AG09309 (cell line): ENCODE data around the gene EBLN2.

ENCODE experiments used
- DNase-seq: peaks from one replicate; pipeline ENCODE4 v3.0.0-alpha.2; 2010; ENCODE audit warnings: low read depth
- H3K4me3 ChIP-seq: 2 replicates; pipeline ENCODE4 v1.5.1; 2011; ENCODE audit warnings: mild to moderate bottlenecking, low read depth, low read length, moderate library complexity; ENCODE audit not compliant: control insufficient read depth
- TF ChIP-seq, protein P1 (sequence below): IDR thresholded peaks from 2 replicates; pipeline ENCODE4 v1.5.1; 2011; ENCODE audit warnings: mild to moderate bottlenecking, low read depth, low read length, inconsistent platforms; ENCODE audit not compliant: insufficient read depth, control insufficient read depth; ENCODE audit errors: missing control alignments

Gene EBLN2

DNA sequence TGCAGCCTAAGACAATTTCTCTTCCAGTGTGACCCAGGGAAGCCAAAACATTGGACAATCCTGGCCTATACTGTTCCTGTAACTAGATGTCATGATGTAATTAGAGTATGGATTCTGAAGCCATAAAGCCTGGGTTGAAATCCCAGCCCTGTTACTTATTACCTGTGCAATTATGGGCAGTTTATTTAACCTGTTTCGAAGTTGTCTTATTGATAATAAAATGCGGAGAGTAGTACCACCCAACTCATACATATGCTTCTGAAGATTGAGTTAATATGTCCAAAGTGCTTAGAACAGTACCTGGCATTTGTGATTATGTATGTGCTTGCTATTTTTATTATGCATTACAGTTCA lies 34.7 kb upstream of the EBLN2 start:
- TF ChIP-seq, protein P1, sequence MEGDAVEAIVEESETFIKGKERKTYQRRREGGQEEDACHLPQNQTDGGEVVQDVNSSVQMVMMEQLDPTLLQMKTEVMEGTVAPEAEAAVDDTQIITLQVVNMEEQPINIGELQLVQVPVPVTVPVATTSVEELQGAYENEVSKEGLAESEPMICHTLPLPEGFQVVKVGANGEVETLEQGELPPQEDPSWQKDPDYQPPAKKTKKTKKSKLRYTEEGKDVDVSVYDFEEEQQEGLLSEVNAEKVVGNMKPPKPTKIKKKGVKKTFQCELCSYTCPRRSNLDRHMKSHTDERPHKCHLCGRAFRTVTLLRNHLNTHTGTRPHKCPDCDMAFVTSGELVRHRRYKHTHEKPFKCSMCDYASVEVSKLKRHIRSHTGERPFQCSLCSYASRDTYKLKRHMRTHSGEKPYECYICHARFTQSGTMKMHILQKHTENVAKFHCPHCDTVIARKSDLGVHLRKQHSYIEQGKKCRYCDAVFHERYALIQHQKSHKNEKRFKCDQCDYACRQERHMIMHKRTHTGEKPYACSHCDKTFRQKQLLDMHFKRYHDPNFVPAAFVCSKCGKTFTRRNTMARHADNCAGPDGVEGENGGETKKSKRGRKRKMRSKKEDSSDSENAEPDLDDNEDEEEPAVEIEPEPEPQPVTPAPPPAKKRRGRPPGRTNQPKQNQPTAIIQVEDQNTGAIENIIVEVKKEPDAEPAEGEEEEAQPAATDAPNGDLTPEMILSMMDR = no peak
- DNase-seq = no peak
- H3K4me3 ChIP-seq = no peak overlapping the region

DNA sequence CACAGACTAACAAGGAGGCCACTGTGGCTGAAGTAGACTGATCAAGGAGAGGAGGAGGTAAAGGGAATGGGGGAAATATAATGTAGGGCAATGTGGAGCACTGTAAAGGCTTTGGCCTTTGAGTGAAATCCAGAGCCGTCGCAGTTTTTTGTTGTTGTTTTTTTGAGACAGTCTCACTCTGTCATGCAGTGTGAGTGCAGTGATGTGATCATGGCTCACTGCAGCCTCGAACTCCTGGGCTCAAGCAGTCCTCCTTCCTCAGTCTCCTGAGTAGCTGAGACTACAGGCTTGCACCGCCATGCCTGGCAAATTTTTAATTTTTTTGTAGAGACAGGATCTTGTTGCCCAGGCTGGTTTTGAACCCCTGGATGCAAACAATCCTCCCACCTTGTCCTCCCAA lies 32.7 kb upstream of the EBLN2 start:
- H3K4me3 ChIP-seq = no peak overlapping the region
- TF ChIP-seq, protein P1 = no peak
- no peak for DNase-seq

DNA sequence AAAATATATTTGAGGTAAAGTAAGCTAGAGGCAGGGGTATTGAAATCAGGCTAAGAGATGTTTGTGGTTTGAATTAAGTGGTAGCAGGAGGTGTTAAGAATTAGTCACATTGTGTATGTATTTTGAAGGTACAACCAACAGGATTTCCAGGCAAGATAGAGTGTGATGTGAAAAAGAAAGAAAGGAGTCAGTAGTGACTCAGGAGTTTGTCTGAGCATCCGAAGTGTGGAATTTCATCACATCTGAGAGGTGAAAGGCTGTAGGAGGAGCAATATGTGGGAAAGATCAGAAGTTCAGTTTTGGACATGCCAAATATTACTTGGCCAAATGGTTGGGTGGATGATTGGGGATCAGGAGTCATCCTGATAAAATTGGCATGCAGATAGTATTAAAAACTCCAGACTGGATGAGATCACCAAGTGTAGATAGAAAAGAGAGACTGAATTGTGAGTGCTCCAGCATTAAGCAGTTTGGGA lies 32.1 kb upstream of the EBLN2 start:
- H3K4me3 ChIP-seq = no peak overlapping the region
- peak; percentile 75 for DNase-seq
- TF ChIP-seq, protein P1 = no peak

DNA sequence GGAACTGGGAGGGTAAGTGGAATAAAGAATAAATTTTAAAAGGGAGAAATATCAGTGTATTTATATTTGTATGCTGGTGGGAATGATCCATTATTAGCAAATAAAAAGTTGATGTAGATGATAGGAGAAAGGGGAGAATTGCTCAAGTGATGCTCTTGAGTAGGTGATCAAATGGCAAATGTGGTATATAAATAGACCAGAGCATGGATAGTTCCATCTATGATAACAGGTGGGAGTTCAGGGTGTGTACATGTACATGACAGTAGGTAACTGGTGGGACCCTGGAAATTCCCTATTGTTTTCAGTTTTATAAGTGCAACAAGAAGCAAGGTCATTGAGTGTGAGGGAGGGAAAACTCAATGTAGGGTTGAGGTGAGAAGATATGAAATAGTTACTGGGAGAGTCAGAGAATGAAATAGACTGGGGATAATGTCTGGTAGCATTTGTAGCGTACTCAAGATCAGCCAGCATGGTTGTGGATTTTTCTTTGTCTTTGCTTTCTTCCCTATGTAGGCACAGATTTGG lies 31.3 kb upstream of the EBLN2 start:
- TF ChIP-seq, protein P1 = no peak
- H3K4me3 ChIP-seq = no peak overlapping the region
- no peak for DNase-seq

DNA sequence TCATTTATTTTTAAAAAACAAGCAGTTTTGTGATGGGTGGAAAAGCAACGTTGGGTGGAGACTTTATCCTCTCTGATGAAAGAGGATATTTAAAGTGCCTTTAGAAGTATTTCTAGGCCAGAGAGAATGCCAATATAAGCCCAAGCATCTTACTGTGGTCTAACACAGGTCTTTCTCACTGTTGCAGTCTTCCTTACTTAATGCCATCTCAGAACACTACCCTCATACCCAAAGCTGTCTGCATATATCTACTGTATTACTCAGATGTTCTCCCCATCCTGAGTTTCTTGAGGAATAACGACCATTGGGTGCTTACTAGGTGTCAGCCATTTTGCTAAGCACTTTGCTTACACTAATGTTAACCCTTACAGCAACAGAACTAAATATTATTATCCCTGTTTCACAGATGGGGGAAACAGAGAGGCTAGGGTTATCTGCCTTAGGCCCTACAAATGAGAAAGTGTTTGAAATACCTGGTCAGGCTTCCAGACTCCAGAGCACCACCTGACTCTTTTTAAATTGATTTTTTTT lies 29.8 kb upstream of the EBLN2 start:
- DNase-seq = no peak
- H3K4me3 ChIP-seq = no peak overlapping the region
- TF ChIP-seq, protein P1 = no peak

DNA sequence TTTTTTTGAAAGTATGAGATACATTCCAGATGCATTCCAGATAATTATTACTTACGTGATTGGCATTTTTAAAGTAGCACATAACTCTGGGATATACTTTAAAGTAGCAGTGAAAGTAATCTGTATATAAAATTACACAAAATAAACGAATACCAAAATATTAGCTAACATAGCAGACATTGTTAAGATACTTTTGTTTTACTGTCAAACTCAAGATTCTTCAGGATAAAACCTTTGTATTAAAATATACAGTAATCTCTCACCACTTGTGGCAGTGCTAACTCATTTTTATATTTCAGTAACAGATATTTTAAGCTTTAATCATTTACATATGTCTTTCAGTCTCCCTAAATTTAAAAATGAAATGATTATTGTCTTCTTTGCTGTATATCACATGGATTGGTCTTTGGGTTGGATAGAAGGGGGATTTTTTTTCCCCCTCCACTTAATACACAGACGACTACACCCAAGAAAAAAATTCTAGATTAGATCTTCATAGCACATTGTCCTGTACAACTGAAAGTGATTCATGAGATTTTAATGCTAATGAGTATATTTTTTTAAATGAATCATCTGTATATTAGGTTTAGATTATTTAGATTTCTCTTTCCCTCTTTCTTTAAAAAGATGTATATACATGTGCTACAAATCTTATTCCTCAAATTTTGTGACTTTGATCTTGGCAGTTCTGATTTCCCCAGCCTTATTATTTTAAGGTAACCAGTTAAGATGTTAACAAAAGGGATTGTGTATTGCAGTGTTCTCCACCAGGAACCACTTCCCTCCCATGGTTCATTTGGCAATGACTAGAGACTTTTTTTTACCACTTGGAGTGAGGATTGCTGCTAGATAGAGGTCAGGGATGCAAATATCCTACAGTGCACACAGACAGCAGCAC lies 24.5 kb upstream of the EBLN2 start:
- H3K4me3 ChIP-seq = no peak overlapping the region
- DNase-seq = no peak
- TF ChIP-seq, protein P1 = no peak
